ENCODE data around the gene UGT1A5.

The UGT1A5 gene

DNA sequence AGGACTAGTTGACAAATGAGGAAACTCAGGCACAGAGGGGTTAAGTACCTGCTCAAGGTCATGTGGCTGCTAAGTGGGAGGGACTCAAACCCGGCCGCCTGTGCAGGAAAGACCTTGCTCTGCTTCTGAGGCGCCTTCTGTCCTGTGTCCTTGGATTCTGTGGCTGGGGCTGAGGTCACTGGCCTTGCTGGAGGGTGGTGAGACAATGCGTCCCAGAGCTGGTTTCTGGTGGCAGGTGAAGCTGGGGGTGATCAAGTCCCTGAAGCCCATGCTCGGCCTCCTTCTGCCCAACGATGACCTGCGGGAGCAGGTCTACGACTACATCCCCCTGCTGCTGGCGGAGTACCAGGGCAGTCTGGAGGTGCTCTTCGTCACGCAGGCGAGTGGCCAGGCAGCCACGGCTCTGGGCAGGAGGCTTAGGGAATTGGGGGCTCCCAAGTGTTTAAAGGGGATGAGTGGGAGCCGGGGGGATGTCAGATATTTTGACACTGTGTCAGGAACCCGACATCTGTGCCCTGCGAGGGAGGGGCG is 81.5 kb downstream of the UGT1A5 start:
- H3K36me3 ChIP-seq (replicated peaks), result no peaks in the 10 kb centered on the region
- no peak overlapping the region for H3K4me3 ChIP-seq (ENCODE audit: low read depth, low read length)
- no peak overlapping the region for H3K27ac ChIP-seq
- in situ Hi-C loops (cut with HindIII; ENCODE audit: low pct_ligation_motif_present, low sequenced_read_pairs), result no loop called here
- no peak for DNase-seq
- TF ChIP-seq, protein P1, sequence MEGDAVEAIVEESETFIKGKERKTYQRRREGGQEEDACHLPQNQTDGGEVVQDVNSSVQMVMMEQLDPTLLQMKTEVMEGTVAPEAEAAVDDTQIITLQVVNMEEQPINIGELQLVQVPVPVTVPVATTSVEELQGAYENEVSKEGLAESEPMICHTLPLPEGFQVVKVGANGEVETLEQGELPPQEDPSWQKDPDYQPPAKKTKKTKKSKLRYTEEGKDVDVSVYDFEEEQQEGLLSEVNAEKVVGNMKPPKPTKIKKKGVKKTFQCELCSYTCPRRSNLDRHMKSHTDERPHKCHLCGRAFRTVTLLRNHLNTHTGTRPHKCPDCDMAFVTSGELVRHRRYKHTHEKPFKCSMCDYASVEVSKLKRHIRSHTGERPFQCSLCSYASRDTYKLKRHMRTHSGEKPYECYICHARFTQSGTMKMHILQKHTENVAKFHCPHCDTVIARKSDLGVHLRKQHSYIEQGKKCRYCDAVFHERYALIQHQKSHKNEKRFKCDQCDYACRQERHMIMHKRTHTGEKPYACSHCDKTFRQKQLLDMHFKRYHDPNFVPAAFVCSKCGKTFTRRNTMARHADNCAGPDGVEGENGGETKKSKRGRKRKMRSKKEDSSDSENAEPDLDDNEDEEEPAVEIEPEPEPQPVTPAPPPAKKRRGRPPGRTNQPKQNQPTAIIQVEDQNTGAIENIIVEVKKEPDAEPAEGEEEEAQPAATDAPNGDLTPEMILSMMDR (IDR thresholded peaks at IDR 0.05; ENCODE audit: low read depth, low read length, missing control alignments), result no peak
- H3K27me3 ChIP-seq (replicated peaks), result no peaks in the 10 kb centered on the region

DNA sequence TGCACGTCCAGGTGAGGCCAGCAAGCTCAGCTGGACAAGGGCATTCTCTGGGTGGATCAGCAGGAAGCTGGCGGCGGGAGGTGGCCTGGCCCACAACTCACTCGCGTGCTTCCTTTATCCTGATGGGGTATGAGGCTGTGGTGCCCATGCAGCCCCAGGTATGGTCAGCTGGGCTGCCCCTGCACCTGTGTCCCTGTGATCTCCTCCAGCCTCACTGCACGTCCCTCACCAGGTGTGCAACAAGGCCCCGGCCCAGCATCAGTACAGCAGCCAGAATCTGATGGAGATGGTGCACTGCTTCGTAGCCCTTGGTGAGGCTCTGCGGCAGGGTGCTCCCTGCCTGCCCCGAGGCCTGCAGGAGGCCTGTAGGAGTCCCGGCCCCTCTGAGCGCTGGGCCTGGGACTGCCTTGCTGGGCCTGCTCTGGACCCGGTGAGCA is 83.0 kb downstream of the UGT1A5 start:
- Histone ChIP-seq H3K27me3 (replicated peaks) (no peaks in the 10 kb centered on the region), H3K4me3 (ENCODE audit: low read depth, low read length) (no peak overlapping the region), H3K27ac (no peak overlapping the region), H3K36me3 (replicated peaks) (no peaks in the 10 kb centered on the region)
- in situ Hi-C loops (cut with HindIII; ENCODE audit: low pct_ligation_motif_present, low sequenced_read_pairs), result no loop called here
- no peak for DNase-seq
- TF ChIP-seq, protein P1 (IDR thresholded peaks at IDR 0.05; ENCODE audit: low read depth, low read length, missing control alignments), result no peak

DNA sequence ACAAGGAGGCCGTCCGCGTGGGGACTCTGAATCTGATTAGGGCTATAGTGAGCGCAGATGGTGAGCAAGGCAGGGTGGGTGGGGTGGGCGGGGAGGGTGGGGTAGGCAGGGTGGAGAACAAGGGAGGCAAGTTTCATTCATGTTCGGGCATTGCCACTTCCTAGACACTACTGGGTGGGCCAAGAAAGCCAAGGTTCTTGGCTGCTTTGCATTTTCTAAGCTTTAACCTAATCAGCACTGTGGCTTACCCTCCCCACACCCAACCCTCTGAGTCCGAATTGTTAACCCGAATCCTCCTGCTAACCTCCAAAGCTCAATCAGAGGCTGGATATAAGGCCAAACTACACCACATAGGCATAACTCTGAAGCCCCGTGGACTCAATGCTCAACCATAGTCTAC is 83.5 kb downstream of the UGT1A5 start:
- TF ChIP-seq, protein P1 (IDR thresholded peaks at IDR 0.05; ENCODE audit: low read depth, low read length, missing control alignments), result no peak
- Histone ChIP-seq H3K27me3 (replicated peaks) (no peaks in the 10 kb centered on the region), H3K27ac (no peak overlapping the region), H3K4me3 (ENCODE audit: low read depth, low read length) (no peak overlapping the region), H3K36me3 (replicated peaks) (no peaks in the 10 kb centered on the region)
- in situ Hi-C loops (cut with HindIII; ENCODE audit: low pct_ligation_motif_present, low sequenced_read_pairs), result no loop called here
- no peak for DNase-seq

DNA sequence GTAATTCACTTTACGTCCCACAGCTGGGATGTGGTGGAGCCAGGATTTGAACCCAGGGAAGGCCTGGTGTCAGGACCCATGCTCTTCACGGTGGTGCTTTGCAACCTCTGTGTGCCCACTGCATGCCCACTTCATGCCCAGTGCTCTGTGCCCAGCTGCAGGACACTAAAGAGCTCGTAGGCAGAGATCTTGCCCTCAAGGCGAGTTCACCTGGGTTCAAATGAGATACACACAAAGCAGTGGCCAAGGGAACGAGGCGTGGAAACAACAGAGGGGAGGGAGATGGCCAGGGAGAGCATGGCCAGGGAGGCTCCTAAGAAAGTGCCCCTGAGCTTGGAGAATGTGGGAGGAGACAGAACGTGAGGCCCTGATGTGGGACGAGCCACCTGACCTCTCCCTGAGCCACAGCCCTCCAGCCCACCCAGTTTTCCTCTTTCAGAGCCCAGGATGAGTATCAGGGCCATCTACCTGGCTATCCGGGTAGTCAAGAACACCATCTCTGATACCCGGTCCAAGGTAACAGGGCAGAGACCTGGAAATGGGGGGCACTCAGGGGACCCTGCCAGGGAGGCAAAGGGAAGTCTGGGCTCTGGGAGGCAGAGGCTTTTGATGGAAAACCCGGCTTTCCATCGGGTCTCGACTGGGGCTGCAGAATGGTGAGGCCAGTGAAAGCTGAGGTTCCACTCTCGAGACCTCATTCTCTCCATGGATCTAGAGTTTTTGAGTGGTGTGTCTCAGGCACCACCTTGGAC is 85.8 kb downstream of the UGT1A5 start:
- in situ Hi-C loops (cut with HindIII; ENCODE audit: low pct_ligation_motif_present, low sequenced_read_pairs), result no loop called here
- Histone ChIP-seq H3K4me3 (ENCODE audit: low read depth, low read length) (no peak overlapping the region), H3K27me3 (replicated peaks) (no peaks in the 10 kb centered on the region), H3K36me3 (replicated peaks) (no peaks in the 10 kb centered on the region), H3K27ac (no peak overlapping the region)
- TF ChIP-seq, protein P1 (IDR thresholded peaks at IDR 0.05; ENCODE audit: low read depth, low read length, missing control alignments), result no peak
- no peak for DNase-seq

DNA sequence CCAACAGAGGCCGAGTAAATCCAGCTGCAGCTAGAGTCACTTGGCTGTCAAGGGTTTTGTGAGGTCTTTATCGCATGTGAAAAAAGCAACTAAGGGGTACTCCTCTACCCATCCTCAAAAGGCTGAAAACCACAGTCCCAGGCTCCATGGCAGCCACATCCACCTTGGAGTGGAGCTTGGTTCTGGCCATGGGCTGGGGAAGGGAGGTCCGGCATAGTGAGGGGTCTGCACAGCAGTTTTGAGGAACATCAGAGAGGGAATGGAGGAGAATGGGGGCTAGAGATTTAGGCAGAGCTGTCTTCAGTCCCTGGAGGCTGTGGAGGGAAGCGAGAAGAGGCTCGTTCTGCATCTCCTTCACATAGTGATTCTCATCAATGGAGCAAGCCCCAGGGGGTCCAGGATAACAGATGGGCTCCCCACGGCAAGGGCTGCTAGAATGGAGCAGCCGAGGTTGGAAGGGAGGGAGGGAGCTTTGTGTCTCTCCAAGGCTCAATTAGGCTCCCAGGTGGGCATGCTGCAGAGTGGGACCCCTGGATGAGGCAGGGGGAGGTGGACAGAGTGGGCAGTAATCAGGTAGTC is 86.5 kb downstream of the UGT1A5 start:
- no peak for DNase-seq
- Histone ChIP-seq H3K4me3 (ENCODE audit: low read depth, low read length) (no peak overlapping the region), H3K36me3 (replicated peaks) (no peaks in the 10 kb centered on the region), H3K27ac (no peak overlapping the region), H3K27me3 (replicated peaks) (no peaks in the 10 kb centered on the region)
- in situ Hi-C loops (cut with HindIII; ENCODE audit: low pct_ligation_motif_present, low sequenced_read_pairs), result no loop called here
- TF ChIP-seq, protein P1 (IDR thresholded peaks at IDR 0.05; ENCODE audit: low read depth, low read length, missing control alignments), result no peak

Measured in brain microvascular endothelial cell (primary cell).